Ramos (cell line): ENCODE results near the gene MAGEB10.
"Not testable (repeated sequence)": the region's sequence is repeated elsewhere in the genome, so short reads cannot be mapped to it uniquely, and the experiment has no call there.

Experiments used
- in situ Hi-C: fragments of 300-500 bp; cut with MboI; formaldehyde crosslinking; loops from one replicate; pipeline ENCODE4 v1.14.3; 2022; ENCODE audit warnings: low sequenced_read_pairs; ENCODE audit not compliant: unreplicated experiment

The MAGEB10 gene, protein sequence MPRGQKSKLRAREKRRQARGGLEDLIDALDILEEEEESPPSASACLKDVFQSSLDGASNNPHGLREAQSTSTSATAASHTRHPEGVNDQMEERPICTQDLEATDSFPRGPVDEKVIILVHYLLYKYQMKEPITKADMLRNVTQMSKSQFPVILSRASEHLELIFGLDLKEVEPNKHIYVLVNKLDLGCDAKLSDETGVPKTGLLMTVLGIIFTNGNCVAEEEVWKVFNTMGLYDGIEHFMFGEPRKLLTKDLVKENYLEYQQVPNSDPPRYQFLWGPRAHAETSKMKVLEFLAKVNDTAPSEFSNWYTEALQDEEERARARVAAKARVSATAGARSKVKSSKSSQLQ

GRCh38 chrX:27807690-27808089, at the start of gene MAGEB10:
Gene MAGEB10 (plus strand): TSS chrX:27807990. CDS start chrX:27821307, 13,317 bp downstream.
- in situ Hi-C loops, result no loop called here

- in situ Hi-C loops, result no loop called here
These were observed 42.1 kb upstream of the MAGEB10 start for GRCh38 chrX:27765718-27766117.

- in situ Hi-C loops, result no loop called here
These were observed 40.4 kb upstream of the MAGEB10 start for GRCh38 chrX:27767387-27767786.

DNA sequence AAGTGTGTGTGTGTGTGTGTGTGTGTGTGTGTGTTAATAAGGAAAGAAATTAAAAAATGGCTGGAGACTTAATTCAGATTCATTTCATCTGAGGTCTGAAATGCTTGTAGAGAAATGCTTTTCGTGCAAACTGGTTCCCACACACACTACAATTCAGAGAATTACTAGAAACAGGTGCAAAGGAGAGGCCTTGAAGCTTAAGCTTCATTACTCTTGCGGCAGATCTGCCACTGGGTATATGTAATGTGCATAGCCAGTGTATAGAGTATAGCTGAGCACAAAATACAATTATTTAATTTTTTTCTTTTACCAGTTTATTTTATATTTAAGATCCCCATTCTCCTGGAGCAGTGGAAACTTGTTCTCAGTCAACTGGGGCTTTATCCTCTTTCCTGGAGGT, 31.8 kb upstream of the MAGEB10 start:
- in situ Hi-C loops, result no loop called here

GRCh38 chrX:27796640-27797257, 11.0 kb upstream of the MAGEB10 start:
- in situ Hi-C loops, result no loop called here

DNA sequence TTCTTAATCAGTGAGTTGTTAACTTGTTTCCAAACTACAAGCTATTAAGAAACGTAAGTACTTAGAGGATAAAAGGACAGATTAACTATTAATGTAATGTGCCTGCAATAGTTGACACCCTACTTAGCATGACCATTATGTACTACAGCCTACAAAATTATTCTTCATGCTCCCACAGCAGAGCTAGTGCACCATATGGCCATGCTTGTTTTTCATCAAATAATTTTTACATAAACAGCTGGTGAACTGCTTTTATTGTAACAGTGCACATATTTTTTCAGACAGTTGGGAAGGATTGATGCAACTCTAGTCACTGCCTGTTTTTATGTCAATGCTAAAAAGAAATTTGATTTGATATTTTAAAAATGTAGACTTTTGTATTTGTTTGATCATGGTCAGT, 10.2 kb upstream of the MAGEB10 start:
- in situ Hi-C loops, result no loop called here

- in situ Hi-C loops, result no loop called here
These were observed 436 bp downstream of the MAGEB10 start for GRCh38 chrX:27808226-27808625.

DNA sequence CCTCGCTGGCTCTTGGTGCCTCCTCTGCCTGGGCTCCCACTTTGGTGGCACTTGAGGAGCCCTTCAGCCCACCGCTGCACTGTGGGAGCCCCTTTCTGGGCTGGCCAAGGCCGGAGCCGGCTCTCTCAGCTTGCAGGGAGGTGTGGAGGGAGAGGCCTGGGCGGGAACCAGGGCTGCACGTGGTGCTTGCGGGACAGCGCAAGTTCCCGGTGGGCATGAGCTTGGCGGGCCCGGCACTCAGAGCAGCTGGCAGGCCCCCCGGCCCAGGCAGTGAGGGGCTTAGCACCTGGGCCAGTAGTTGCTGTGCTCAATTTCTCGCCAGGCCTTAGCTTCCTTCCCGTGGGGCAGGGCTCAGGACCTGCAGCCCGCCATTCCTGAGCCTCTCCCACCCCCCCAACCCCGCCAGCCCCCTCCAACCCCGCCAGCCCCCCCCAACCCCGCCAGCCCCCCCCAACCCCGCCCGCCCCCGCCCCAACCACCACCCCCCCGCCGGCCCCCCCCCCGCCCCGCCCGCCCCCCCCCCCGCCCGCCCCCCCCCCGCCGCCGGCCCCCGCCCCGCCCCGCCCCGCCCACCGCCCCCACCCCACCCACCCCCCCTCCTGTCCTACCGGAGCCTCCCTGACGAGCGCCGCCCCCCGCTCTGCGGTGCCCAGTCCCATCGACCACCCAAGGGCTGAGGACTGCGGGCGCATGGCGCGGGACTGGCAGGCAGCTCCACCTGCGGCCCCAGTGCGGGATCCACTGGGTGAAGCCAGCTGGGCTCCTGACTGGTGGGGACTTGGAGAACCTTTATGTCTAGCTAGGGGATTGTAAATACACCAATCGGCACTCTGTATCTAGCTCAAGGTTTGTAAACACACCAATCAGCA, 1.4 kb downstream of the MAGEB10 start:
- in situ Hi-C loops, result not testable (repeated sequence)

DNA sequence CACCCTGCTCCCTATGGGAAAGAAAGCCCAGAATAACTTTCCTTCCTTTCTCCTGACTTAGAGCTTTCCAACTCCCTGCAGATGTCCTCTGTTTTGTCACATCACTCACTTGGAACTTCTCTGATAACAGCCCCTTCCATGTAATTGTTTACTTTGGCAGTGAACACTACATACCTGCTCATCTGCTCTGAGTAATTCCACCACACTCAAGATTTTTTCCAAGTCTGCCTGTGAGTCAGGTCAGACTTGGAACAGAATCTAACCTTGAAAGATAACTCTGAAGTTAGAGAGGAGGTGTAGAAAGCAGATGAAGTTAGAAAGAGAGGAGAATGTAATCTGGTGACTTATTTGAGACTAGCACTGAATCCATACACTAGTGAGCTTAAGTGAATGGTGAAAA, 7.4 kb downstream of the MAGEB10 start:
- in situ Hi-C loops, result no loop called here

DNA sequence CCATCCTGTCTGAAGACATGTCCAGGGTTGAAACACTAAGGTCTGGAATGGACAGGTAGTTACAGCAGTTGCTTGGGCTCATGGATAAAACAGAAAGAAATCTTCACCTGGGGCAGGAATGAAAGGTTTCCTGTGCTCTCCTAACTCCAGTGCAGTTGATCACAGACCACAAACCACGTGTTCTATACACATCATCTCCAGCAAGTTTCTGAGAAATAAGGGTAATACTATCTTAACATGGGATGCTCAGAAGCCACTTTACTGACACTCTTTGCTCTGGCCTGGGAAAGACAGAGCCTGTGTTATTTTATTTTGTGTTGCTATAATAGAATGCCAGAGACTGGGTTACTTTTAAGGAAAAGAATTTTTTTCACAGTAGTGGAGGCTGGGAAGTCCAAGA, 16.0 kb downstream of the MAGEB10 start:
- in situ Hi-C loops, result no loop called here

DNA sequence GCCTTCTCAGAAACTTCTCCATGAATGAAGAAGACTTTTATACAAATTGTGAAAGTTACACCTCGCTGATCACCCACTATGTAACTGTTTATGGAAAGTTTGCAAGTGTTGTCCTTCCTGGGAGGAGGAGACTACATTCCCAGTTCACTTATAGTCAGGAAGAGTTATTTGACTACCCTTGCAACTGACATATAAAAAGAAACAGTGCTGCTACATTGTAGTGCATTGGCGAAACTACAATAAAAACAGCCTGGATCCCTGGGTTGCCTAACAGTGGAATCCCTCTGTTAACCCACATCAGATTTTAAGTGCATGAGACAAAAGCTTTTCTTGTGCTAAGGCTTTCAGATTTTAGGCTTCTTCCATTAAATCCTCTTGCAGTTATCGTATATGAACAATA, 30.4 kb downstream of the MAGEB10 start:
- in situ Hi-C loops, result no loop called here

GRCh38 chrX:27840881-27841280, 33.1 kb downstream of the MAGEB10 start:
- in situ Hi-C loops, result no loop called here

- in situ Hi-C loops, result no loop called here
These were observed 35.1 kb downstream of the MAGEB10 start for GRCh38 chrX:27842859-27843258.

DNA sequence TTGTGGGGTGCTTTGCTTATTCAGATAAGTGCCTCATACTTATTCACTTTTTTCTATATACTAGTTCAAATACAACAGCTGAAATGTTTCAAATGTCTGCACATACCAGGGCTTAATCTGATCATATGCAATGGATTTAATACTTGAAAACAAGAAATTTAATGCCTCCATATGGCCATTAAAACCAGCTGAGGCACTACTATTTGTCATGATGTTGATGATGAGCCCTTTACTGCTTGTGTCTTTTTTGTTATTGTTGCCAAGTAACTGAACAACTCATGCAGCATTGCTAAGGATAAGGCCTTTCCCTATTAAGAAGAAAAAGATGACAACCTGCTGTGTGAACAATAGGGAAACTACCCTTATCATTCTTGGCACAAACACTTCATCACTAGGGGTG, 52.5 kb downstream of the MAGEB10 start:
- in situ Hi-C loops, result no loop called here

DNA sequence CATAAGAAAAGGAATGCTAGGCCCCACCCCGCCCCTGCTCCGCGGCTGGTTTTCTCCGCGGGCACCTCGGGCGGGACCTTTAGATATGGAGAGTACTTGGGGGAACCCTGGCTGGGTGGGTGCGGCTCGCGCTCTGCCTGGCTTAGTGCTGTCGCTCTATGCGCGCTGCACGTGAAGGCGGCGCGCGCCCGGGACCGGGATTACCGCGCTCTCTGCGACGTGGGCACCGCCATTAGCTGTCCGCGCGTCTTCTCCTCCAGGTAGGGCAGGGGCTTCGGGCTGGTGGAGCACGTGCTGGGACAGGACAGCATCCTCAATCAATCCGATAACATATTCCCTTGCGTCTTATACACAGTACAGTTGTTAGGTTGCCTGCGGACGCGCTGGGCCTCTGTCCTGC, 56.0 kb downstream of the MAGEB10 start:
- in situ Hi-C loops, result no loop called here
